ENCODE results near the gene LDHAL6A. TPM values are rescaled to one million over a fixed set of nuclear protein-coding genes. Genes with fewer than 3 reads are reported as not detected.

Gene LDHAL6A
- polyA plus RNA-seq, 1 experiment, result not detected

DNA sequence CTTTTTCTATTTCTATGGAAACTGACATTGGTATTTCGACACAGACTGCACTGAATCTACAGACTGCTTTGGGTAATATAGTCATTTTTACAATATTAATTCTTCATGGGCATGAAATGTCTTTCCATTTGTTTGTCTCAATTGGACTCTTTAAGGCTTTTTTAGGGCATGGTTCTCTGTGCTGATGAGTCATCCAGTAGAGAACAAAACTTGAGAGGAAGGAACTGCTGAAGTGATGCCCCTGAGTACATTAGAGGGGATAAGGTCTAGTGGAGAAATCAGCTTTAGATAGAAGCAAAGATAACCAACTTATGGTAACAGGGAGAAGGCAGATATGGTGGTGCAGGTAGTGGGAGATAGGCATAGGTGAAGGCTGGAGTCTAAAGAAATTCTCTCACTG, 46.0 kb downstream of the LDHAL6A start:
- Histone ChIP-seq H3K36me3 (ENCODE audit: control insufficient read depth, insufficient read depth, low read length) (peaks cover 8% of the 10 kb centered on the region), H3K4me3 (ENCODE audit: low read depth, low read length) (no peak overlapping the region), H3K27me3 (ENCODE audit: control insufficient read depth, insufficient read depth, low read length) (no peaks in the 10 kb centered on the region)
- CTCF ChIA-PET, result interaction anchor here (0.8 kb wide), 1 partner anchor 45 kb away, joined by 4 read pairs; no protein-coding TSS in a partner anchor
- TF ChIP-seq CTCF (IDR thresholded peaks at IDR 0.05; ENCODE audit: insufficient read depth, low read depth, low read length), result no peak
- no peak for DNase-seq (ENCODE audit: low read depth)
- POLR2A ChIA-PET, result no interaction called here

DNA sequence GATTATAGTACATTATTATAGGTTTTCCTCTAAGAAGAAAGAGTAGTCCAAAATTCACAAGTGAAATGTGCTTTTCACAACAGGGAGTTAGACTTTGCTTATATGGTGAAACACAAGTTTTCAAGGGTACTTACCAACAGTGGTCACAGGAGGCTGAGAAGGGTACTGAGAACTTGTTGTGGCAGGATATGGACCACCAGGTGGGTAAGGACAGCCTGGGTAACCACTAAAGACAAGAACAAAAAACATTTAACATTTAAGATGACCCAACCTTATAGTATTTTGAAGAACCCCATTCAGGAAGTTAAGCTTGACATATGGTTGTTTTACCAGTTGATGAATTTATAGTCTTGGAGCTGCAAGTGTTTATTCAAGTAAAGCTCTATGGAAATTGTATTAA, 46.7 kb downstream of the LDHAL6A start:
- DNase-seq (ENCODE audit: low read depth), result no peak
- Histone ChIP-seq H3K4me3 (ENCODE audit: low read depth, low read length) (no peak overlapping the region), H3K36me3 (ENCODE audit: control insufficient read depth, insufficient read depth, low read length) (peaks cover 6% of the 10 kb centered on the region), H3K27me3 (ENCODE audit: control insufficient read depth, insufficient read depth, low read length) (no peaks in the 10 kb centered on the region)
- TF ChIP-seq CTCF (IDR thresholded peaks at IDR 0.05; ENCODE audit: insufficient read depth, low read depth, low read length), result no peak
- ChIA-PET POLR2A (no interaction called here), CTCF (interaction anchor here (0.6 kb wide), 1 partner anchor 24 kb away, joined by 3 read pairs; no protein-coding TSS in a partner anchor)

DNA sequence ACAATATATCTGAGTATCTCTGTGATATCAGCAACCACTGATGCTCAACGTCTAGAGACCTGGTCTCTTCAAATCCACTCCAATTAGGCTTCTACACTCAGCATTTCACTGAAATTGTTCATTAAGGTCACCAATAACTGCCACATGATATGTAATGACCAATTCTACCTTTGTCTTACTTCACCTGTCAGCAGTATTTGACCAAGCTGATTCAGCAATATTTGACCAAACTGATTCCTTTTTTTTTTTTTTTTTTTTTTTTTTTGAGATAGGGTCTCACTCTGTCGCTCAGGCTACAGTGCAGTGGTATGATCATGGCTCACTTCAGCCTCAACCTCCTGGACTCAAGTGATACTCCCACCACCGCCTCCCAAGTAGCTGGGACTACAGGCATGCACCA, 65.5 kb downstream of the LDHAL6A start:
- ChIA-PET POLR2A (no interaction called here), CTCF (interaction anchor here (1.1 to 1.5 kb wide), 2 partner anchors 12 to 277 kb away, joined by 3 read pairs; no protein-coding TSS in a partner anchor)
- no peak for DNase-seq (ENCODE audit: low read depth)

GRCh38 chr11:18522388-18522787, 66.7 kb downstream of the LDHAL6A start:
- ChIA-PET POLR2A (no interaction called here), CTCF (interaction anchor here (1.5 kb wide), 1 partner anchor 279 kb away, joined by 3 read pairs; no protein-coding TSS in a partner anchor)
- Histone ChIP-seq H3K4me3 (ENCODE audit: low read depth, low read length) (no peak overlapping the region), H3K27me3 (ENCODE audit: control insufficient read depth, insufficient read depth, low read length) (no peaks in the 10 kb centered on the region), H3K36me3 (ENCODE audit: control insufficient read depth, insufficient read depth, low read length) (peaks cover 1% of the 10 kb centered on the region; the same call in 1 of the 2 replicates)
- TF ChIP-seq CTCF (IDR thresholded peaks at IDR 0.05; ENCODE audit: insufficient read depth, low read depth, low read length), result no peak
- DNase-seq (ENCODE audit: low read depth), result no peak

More for the DNA sequence above, 65.5 kb downstream of the LDHAL6A start:
- no peak overlapping the region for H3K4me3 ChIP-seq (ENCODE audit: low read depth, low read length)
- peaks cover 1% of the 10 kb centered on the region; the same call in 1 of the 2 replicates for H3K36me3 ChIP-seq (ENCODE audit: control insufficient read depth, insufficient read depth, low read length)
- no peak for TF ChIP-seq CTCF (IDR thresholded peaks at IDR 0.05; ENCODE audit: insufficient read depth, low read depth, low read length)
- H3K27me3 ChIP-seq (ENCODE audit: control insufficient read depth, insufficient read depth, low read length), result no peaks in the 10 kb centered on the region

- POLR2A ChIA-PET, result no interaction called here
- no peak for DNase-seq (ENCODE audit: low read depth)
- TF ChIP-seq CTCF (IDR thresholded peaks at IDR 0.05; ENCODE audit: insufficient read depth, low read depth, low read length), result no peak
- H3K4me3 ChIP-seq (ENCODE audit: low read depth, low read length), result no peak overlapping the region
- no peaks in the 10 kb centered on the region for H3K27me3 ChIP-seq (ENCODE audit: control insufficient read depth, insufficient read depth, low read length)
- peaks cover under 1% of the 10 kb centered on the region; the same call in 1 of the 2 replicates for H3K36me3 ChIP-seq (ENCODE audit: control insufficient read depth, insufficient read depth, low read length)
- CTCF ChIA-PET, result interaction anchor here (1.0 kb wide), 1 partner anchor 15 kb away, joined by 4 read pairs; no protein-coding TSS in a partner anchor
Observed at GRCh38 chr11:18523084-18523483, 67.4 kb downstream of the LDHAL6A start.

Data from BJ (cell line).